GM19240 (cell line): ENCODE measurements around the gene SUN1.
A peak's percentile ranks its signal among the peaks of the same experiment; 100 is the strongest.
"Not testable (repeated sequence)": the region's sequence is repeated elsewhere in the genome, so short reads cannot be mapped to it uniquely, and the experiment has no call there.

Experiments used
- DNase-seq: peaks from one replicate; pipeline ENCODE4 v3.0.0; 2011; ENCODE audit warnings: low spot score; ENCODE audit not compliant: insufficient read length

Gene SUN1

DNA sequence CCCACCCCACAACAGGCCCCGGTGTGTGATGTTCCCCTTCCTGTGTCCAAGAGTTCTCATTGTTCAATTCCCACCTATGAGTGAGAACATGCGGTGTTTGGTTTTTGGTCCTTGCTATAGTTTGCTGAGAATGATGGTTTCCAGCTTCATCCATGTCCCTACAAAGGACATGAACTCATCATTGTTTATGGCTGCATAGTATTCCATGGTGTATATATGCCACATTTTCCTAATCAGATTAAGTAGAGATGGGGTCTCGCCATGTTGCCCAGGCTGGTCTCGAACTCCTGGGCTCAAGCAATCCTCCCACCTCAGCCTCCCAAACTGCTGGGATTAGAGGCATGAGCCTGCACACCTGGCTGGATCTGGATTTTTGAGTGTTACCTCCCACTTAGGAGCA is 28.5 kb upstream of the SUN1 start:
- not testable (repeated sequence) for DNase-seq

GRCh38 chr7:805261-805660 is 27.0 kb upstream of the SUN1 start:
- no peak for DNase-seq

- no peak for DNase-seq
Observed at GRCh38 chr7:815284-816216, 16.7 kb upstream of the SUN1 start.

- DNase-seq, result peak; percentile 97
Observed at GRCh38 chr7:816300-816750, 16.0 kb upstream of the SUN1 start.

DNA sequence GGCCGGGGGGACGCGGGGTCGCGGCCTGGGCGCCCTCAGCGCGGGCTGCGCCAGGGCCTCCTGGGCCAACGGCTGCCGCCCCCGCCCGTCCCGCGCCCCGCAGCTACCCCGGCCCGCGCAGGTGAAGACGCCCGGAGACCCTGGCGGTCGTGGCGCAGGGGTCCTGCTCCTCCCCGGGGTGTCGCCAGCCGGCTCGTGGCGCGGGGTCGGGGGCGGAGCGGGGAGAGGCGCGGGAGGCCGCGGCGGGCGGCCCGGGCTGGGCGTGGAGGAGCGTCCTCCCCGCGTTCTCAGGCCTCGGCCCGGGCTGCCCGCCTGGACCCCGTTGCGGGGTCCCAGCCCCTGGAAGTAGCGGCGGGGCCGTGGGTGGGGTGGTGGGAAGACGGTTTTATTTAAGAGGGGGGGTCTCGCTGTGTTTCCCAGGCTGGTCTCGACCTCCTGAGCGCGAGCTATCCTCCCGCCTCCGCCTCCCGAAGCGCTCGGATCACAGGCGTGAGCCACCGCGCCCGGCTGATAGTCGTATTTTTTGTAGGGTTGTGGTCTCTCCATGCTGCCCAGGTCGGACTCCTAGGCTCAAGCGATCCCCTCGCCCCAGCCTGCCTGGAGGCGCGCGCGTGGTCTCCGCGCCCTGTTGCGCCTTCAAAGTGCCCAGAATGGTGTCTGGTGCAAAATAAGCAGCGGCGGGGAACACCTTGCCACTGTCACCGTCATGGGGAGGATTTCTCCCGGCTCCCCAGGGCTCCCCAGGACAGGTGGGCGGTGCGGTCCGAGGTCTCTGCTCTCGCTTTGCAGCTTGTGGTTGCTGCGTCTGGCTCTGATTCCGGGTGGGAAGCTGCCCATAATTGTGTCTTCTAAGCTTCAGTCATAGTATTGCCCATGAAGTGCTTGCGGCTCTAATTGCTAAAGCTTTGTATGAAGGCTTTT is 15.3 kb upstream of the SUN1 start:
- no peak for DNase-seq

GRCh38 chr7:818031-818699 is 14.1 kb upstream of the SUN1 start:
- no peak for DNase-seq

- no peak for DNase-seq
Observed at GRCh38 chr7:820341-820740, 11.9 kb upstream of the SUN1 start.

GRCh38 chr7:821688-822087 is 10.6 kb upstream of the SUN1 start:
- no peak for DNase-seq

DNA sequence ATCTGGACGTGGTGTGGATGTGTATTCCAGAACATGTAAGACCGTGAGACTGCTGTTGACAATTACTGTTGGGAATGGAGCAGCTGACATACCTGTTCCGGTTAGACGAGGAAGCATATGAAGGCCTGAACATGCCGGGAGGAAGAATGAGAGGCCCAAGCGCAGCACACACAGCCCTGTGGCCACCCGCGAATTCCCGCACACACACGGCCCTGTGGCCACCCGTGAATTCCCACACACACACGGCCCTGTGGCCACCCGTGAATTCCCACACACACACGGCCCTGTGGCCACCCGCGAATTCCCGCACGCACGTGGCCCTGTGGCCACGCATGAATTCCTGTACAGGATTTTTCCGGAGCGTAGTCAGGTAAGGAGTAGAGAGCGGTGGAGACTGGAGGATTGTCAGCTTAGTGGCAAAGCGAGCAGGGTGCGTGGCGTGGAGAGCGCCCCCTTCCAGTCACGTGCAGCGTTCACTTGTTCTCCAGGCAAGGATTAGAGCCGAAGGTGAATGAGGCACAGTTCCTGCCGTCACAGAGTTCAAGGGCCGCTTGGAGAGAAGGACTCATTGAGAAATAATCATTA is 9.5 kb upstream of the SUN1 start:
- DNase-seq, result no peak

- DNase-seq, result no peak
Observed at GRCh38 chr7:823649-824048, 8.6 kb upstream of the SUN1 start.

- DNase-seq, result no peak
Observed at GRCh38 chr7:824081-824480, 8.2 kb upstream of the SUN1 start.

GRCh38 chr7:824664-825063 is 7.6 kb upstream of the SUN1 start:
- DNase-seq, result no peak

DNA sequence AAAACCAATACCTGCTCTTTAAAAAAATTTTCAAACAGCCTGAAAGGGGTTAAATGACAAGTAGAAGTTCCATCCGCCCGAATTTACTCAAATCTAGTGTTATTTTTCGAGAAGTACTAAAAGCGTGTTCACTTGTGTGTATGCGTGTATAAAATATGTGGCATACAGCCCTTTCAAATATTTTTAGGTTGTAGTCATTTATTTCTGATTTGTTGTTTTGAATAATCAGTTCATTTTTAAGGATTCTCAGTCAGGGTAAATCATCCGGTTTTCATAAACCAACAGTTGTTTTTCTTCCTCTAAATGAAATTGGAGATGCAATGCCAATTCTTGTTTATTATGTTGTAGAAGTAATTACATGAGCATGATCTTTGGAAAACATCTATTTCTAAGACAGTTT is 6.9 kb upstream of the SUN1 start:
- no peak for DNase-seq

DNA sequence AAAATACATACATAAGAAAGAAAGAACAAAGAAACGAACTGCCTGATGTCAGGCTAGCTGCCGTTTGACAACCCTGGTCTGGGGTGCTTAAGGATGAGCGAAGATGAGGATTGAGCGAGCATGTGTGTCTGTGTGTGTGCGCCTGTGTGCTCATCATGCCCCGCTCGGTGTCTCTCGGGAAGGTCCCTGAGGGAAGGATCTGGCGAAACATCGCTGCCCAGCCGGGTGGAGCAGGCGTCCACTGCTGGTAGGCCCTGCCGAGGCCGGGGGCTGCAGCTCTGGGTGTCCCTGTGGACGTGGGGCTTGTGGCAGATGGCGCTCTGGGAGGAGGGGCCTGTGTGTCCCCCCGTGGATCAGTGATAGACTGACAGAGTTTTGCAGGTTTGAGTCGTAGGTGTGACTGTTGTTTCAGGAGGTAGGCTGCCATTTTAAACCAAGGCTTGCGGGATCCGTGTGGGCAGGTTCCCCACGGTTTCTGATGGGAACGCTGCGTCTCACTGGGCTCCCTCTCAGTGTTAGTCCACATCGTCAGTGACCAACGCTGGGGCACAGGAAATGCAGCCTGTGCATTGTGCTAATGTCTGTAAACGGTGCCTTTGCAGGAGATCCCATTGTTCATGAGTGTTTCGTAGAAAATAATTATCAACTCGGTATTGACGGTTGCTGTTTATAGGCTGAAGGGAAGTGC is 5.9 kb upstream of the SUN1 start:
- DNase-seq, result no peak

DNA sequence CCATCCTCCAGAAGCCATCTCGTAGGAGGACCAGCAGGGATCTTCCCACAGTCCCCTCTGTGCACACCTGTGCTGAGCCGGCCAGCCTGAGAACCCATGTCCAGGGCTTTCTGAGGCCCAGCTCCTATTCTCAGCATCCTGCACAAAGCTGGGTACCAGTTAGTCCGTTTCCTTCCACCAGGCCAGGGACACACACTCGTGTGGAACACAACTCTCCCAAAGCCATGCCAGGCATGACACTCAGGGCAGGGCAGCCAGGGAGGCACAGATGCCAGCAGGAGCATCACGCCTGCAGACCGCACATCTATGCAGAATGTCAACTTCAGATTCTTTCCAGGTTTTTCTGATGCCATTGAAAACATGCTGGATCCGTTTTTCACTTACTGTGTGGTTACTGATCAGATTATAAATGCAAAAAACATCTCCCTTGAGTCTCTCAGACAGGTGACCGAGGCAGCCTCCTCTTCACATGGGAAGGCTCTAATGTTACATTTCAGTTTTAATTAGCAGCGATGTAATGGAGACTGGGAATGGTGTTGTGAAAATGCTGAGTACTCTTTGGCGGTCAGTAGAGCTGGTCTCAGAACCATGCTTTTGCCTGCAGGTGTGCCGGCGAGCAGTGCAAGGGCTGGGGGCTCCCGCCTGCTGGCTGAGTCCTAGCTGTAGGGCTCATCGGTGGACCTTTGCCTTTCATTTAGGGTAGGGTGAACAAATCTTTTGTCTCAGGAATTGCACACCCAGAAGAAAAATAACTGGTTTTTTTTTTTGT is 3.3 kb upstream of the SUN1 start:
- no peak for DNase-seq

DNA sequence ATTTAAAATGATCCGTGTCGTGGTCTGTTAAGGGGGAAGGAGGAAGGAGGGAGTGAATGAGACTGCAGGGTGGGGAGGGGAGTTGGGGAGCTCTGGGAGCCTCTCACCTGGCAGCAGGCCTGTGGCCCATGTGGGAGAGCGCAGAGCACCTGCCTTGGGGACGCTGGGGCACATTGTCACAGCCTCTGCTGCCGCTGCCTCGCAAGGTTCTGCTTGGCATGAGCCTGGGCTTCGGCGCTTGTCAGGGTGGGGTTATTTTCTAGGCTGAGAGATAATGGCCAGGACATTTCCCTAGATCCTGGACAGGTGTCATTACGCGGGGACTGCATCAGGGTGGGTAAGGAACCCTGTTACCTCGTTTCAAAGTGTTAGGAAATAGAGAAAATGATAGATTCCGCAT is 2.2 kb upstream of the SUN1 start:
- DNase-seq, result no peak

DNA sequence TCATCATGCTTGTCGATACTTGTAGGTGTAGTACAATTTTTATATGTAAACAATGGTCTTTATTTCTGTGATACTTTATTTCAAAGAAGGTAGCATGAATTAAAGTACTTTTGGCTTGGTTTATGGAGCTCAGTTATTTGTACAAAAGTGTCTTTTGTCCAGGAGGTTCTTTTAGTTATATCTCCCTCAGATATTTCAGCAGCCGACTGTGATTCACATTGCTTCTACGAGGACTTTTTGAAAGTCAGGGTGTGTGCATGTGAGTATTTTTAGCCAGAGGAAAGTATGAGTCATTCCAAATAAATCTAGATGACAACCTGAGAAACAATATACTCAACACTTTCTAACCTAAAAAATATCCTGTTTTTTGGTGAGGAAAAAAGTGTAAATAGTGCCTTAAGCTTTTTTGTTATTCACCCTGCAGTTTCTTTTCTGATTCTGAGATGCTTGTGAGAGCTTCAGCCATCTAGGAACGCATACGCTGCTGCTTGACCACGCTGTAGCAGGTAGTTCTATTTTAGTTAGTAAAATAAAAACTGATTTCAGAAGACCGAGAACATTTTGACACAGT is 595 bp upstream of the SUN1 start:
- peak; percentile 59 for DNase-seq

DNA sequence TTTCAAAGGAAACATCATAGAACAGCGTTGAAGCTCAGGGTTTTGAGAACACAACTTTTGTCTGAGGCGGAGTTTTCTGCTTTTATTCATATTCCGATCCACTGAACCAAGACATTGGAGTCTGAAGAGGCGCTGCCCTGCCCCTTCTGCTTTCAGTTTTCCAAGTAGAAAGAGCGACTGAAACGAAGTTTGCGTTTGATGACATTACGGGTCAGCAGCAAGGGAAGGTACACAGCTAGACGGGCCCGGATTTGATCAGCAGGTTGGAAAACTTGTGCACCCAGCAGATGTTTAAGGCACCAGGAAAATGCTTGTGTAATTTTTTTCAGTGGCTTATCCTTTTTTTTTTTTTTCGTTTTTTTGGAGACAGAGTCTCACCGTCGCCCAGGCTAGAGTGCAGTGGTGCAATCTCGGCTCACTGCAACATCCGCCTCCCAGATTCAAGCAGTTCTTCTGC is 720 bp downstream of the SUN1 start:
- DNase-seq, result no peak

DNA sequence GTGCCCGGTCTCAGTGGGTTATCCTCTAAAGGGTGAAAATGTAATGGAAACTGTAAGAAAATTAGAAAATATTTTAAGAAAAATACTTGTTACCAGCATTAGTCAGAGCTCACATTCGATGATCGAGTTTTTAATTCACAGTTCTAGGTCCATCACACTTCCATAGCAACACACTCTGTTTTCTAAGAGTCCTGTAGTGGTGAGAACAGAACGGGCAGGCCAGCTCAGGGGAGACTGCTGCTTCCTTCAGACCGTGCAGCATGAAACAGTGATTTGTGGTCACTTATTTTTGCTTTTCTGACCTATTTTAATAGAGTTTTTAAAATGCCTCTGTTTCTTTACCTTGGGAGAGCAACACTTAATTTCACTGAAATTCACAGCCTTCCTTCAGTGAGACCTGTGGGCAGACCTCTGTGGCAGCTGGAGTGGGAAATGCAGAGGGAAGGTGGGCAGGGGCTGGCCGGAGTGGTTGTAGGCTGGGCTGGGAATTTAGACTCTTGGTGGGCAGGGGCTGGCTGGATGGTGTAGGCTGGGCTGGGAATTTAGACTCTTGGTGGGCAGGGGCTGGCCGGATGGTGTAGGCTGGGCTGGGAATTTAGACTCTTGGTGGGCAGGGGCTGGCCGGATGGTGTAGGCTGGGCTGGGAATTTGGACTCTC is 1.5 kb downstream of the SUN1 start:
- DNase-seq, result no peak
